ENCODE data around the gene TPGS2.
"Not testable (repeated sequence)": the region's sequence is repeated elsewhere in the genome, so short reads cannot be mapped to it uniquely, and the experiment has no call there.

Gene TPGS2

GRCh38 chr18:36821681-36822080 lies 7.1 kb downstream of the TPGS2 start:
- TF ChIP-seq CTCF (IDR thresholded peaks at IDR 0.05; ENCODE audit: extremely low read depth, missing control alignments): no peak
- DNase-seq (ENCODE audit: low spot score): no peak

GRCh38 chr18:36819621-36820020 lies 9.2 kb downstream of the TPGS2 start:
- TF ChIP-seq CTCF (IDR thresholded peaks at IDR 0.05; ENCODE audit: extremely low read depth, missing control alignments): no peak
- no peak for DNase-seq (ENCODE audit: low spot score)

- DNase-seq (ENCODE audit: low spot score): no peak
- no peak for TF ChIP-seq CTCF (IDR thresholded peaks at IDR 0.05; ENCODE audit: extremely low read depth, missing control alignments)
Observed at GRCh38 chr18:36818652-36819051, 10.2 kb downstream of the TPGS2 start.

GRCh38 chr18:36817039-36817438 lies 11.8 kb downstream of the TPGS2 start:
- no peak for DNase-seq (ENCODE audit: low spot score)
- TF ChIP-seq CTCF (IDR thresholded peaks at IDR 0.05; ENCODE audit: extremely low read depth, missing control alignments): no peak

- DNase-seq (ENCODE audit: low spot score): not testable (repeated sequence)
Observed at GRCh38 chr18:36816096-36816495, 12.7 kb downstream of the TPGS2 start.

GRCh38 chr18:36814994-36815393 lies 13.8 kb downstream of the TPGS2 start:
- no peak for TF ChIP-seq CTCF (IDR thresholded peaks at IDR 0.05; ENCODE audit: extremely low read depth, missing control alignments)
- no peak for DNase-seq (ENCODE audit: low spot score)

- no peak for TF ChIP-seq CTCF (IDR thresholded peaks at IDR 0.05; ENCODE audit: extremely low read depth, missing control alignments)
- no peak for DNase-seq (ENCODE audit: low spot score)
Observed at GRCh38 chr18:36813824-36814223, 15.0 kb downstream of the TPGS2 start.

- no peak for DNase-seq (ENCODE audit: low spot score)
- TF ChIP-seq CTCF (IDR thresholded peaks at IDR 0.05; ENCODE audit: extremely low read depth, missing control alignments): no peak
Observed at GRCh38 chr18:36813101-36813775, 15.6 kb downstream of the TPGS2 start.
